ENCODE results near the gene STXBP3.

Gene STXBP3

DNA sequence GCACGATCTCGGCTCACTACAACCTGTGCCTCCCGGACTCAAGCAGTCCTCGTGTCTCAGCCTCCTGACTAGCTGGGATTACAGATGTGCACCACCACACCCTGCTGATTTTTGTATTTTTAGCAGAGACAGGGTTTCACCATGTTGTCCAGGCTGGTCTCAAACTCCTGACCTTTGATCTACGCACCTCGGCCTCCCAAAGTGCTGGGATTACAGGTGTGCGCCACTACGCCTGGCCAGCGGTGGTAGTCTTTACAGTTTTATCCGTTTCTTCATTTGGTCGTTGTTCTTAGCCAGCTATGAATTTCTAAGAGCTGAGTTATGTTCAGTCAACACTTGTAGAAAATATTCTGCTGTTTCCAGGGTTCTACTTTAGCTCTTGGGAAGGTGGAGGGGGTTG lies 57.1 kb downstream of the STXBP3 start:
- no peaks in the 10 kb centered on the region for H3K9me3 ChIP-seq (ENCODE audit: control insufficient read depth, low read length)
- no peak overlapping the region for H3K4me3 ChIP-seq (ENCODE audit: extremely low read depth, insufficient read depth, low read length, poor library complexity, severe bottlenecking)
- H3K4me1 ChIP-seq (ENCODE audit: control insufficient read depth, insufficient read depth, low read length, poor library complexity, severe bottlenecking), result no peaks in the 10 kb centered on the region
- no peak overlapping the region for H3K27ac ChIP-seq (ENCODE audit: low read depth, low read length, severe bottlenecking)
- 96 to 99% methylated on average over 11 of the region's 11 CpGs for WGBS, 2 experiments (ENCODE audit: insufficient coverage in 2 of 2)
- peaks cover 57% of the 10 kb centered on the region for H3K36me3 ChIP-seq (ENCODE audit: control insufficient read depth, insufficient read depth, low read length)

DNA sequence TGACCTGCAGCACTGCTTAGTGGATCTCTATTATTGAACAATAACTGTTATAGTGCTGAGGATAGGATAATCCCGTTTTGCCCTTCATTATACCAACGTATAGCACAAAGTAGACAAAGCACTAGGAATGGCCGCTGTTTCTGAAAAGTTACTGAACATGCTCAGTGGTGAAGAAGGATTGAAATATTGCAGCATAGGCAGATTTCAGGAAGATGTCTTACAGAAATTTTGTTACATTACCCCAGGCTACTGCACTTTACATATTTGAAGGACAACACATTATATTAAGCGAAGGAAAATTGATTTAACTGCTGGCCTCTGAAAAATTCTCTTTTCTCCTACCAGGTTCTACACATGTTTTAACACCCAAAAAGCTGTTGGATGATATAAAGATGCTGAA lies 62.0 kb downstream of the STXBP3 start:
- Histone ChIP-seq H3K27ac (ENCODE audit: low read depth, low read length, severe bottlenecking) (no peak overlapping the region), H3K36me3 (ENCODE audit: control insufficient read depth, insufficient read depth, low read length) (peaks cover 51% of the 10 kb centered on the region), H3K4me1 (ENCODE audit: control insufficient read depth, insufficient read depth, low read length, poor library complexity, severe bottlenecking) (no peaks in the 10 kb centered on the region), H3K4me3 (ENCODE audit: extremely low read depth, insufficient read depth, low read length, poor library complexity, severe bottlenecking) (no peak overlapping the region), H3K9me3 (ENCODE audit: control insufficient read depth, low read length) (no peaks in the 10 kb centered on the region)
- no CpG with 5 or more reads among the region's 4 CpGs for WGBS, 2 experiments (ENCODE audit: insufficient coverage in 2 of 2)

DNA sequence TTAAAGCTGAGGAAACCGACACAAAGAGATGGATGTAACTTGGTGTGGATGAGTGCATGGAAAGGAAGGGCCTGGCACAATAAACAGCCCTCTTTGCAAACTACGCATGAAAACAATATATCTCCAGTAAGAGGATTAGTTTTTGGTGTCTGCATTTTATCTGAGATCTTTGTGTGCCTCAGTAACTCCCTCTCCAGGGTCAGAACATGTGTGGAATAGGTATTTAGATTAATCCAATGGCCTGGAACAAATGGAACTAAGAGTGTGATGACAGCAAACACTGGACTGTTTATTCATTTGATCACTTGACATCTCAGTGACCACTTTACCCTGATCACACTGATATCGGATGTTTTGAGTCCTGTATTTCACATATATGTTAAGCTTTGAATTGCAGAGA lies 65.1 kb downstream of the STXBP3 start:
- no peak overlapping the region for H3K4me3 ChIP-seq (ENCODE audit: extremely low read depth, insufficient read depth, low read length, poor library complexity, severe bottlenecking)
- H3K9me3 ChIP-seq (ENCODE audit: control insufficient read depth, low read length), result no peaks in the 10 kb centered on the region
- 100% methylated on average over 1 of the region's 3 CpGs; no CpG with 5 or more reads in 1 of the 2 experiments for WGBS, 2 experiments (ENCODE audit: insufficient coverage in 2 of 2)
- no peak overlapping the region for H3K27ac ChIP-seq (ENCODE audit: low read depth, low read length, severe bottlenecking)
- H3K4me1 ChIP-seq (ENCODE audit: control insufficient read depth, insufficient read depth, low read length, poor library complexity, severe bottlenecking), result peaks cover 8% of the 10 kb centered on the region
- H3K36me3 ChIP-seq (ENCODE audit: control insufficient read depth, insufficient read depth, low read length), result peaks cover 27% of the 10 kb centered on the region

DNA sequence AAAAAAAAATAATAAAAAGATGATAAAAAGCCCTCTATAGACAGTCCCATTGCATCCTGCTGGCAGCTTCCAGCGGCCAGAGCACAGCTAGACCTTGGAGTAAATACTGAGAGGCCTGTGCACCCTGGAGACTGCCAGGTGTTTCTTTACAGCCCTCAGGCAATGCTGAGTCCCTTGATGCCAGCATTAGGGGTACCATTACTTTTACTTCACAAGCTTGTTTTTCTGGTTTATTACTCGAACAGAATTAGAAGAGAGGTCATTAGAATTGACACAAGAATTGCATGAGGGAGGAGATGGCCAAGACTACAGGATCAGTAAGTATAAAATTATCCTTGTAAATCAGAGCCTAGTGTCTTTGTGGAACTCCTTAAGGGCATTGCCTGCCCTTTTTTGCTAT lies 66.9 kb downstream of the STXBP3 start:
- H3K4me3 ChIP-seq (ENCODE audit: extremely low read depth, insufficient read depth, low read length, poor library complexity, severe bottlenecking), result no peak overlapping the region
- peaks cover 17% of the 10 kb centered on the region for H3K36me3 ChIP-seq (ENCODE audit: control insufficient read depth, insufficient read depth, low read length)
- 89 to 92% methylated on average over 1 to 2 of the region's 2 CpGs for WGBS, 2 experiments (ENCODE audit: insufficient coverage in 2 of 2)
- H3K27ac ChIP-seq (ENCODE audit: low read depth, low read length, severe bottlenecking), result no peak overlapping the region
- H3K9me3 ChIP-seq (ENCODE audit: control insufficient read depth, low read length), result no peaks in the 10 kb centered on the region
- H3K4me1 ChIP-seq (ENCODE audit: control insufficient read depth, insufficient read depth, low read length, poor library complexity, severe bottlenecking), result peaks cover 11% of the 10 kb centered on the region

DNA sequence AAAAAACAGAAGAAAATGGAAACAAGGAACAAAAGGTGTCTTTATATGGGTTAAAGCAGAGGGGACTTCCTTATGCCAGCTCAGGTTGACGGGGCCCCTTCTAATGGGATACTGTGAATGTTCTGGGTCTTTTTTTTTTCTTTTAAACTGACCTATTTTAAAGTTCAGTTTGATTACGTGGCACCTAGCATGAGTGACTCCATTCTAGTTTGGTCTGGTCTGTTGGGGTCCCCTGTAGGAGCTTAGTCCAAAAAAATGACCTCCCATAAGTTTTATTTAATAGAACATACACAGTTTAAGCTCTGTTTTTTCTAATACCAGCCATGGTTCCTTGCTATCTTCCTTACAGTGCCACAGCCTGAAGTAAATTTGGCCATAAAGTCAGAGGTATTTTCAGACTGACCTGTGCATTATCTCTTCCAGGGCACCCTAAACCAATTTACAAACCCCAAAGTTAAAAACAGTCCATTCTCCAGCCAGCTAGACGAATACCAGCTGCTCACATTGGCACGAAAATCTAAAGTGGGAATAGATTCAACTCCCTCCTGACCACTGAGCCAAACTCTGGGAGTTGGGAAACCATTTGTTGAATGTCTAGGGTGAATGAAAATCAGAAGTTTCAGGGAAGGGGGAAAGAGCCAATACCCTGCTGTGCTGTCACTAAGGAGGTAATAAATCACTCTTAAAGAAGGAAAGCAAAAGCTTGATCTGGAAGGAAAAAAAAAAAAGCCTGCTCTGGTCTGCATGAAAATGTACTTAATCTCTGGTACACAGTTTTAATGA lies 68.1 kb downstream of the STXBP3 start:
- H3K9me3 ChIP-seq (ENCODE audit: control insufficient read depth, low read length), result no peaks in the 10 kb centered on the region
- peaks cover 15% of the 10 kb centered on the region for H3K36me3 ChIP-seq (ENCODE audit: control insufficient read depth, insufficient read depth, low read length)
- peaks cover 11% of the 10 kb centered on the region for H3K4me1 ChIP-seq (ENCODE audit: control insufficient read depth, insufficient read depth, low read length, poor library complexity, severe bottlenecking)
- H3K4me3 ChIP-seq (ENCODE audit: extremely low read depth, insufficient read depth, low read length, poor library complexity, severe bottlenecking), result no peak overlapping the region
- peak overlapping the region; percentile 99 for H3K27ac ChIP-seq (ENCODE audit: low read depth, low read length, severe bottlenecking)
- WGBS, 2 experiments (ENCODE audit: insufficient coverage in 2 of 2), result 83 to 89% methylated on average over 1 to 2 of the region's 4 CpGs

DNA sequence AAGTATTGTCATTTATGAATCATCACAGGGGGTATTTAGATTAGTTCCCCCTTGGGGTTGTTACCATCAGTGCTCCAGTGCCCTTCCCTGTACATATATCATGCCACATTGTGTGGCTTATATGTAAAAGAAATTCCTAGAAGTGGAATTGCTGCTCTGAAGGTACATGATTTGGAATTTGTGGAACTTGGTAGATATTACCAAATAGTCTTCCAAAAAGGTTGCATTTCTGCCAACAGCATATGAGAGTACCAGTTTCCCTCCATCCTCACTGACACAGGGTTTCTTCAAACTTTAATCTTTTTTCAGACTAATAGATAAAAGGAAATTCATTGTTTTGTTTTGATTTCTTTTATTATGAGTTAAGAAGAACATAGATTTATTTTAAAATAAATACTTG lies 69.1 kb downstream of the STXBP3 start:
- Histone ChIP-seq H3K36me3 (ENCODE audit: control insufficient read depth, insufficient read depth, low read length) (peaks cover 9% of the 10 kb centered on the region), H3K9me3 (ENCODE audit: control insufficient read depth, low read length) (no peaks in the 10 kb centered on the region), H3K4me3 (ENCODE audit: extremely low read depth, insufficient read depth, low read length, poor library complexity, severe bottlenecking) (no peak overlapping the region), H3K4me1 (ENCODE audit: control insufficient read depth, insufficient read depth, low read length, poor library complexity, severe bottlenecking) (peaks cover 11% of the 10 kb centered on the region), H3K27ac (ENCODE audit: low read depth, low read length, severe bottlenecking) (peak overlapping the region; percentile 99)

DNA sequence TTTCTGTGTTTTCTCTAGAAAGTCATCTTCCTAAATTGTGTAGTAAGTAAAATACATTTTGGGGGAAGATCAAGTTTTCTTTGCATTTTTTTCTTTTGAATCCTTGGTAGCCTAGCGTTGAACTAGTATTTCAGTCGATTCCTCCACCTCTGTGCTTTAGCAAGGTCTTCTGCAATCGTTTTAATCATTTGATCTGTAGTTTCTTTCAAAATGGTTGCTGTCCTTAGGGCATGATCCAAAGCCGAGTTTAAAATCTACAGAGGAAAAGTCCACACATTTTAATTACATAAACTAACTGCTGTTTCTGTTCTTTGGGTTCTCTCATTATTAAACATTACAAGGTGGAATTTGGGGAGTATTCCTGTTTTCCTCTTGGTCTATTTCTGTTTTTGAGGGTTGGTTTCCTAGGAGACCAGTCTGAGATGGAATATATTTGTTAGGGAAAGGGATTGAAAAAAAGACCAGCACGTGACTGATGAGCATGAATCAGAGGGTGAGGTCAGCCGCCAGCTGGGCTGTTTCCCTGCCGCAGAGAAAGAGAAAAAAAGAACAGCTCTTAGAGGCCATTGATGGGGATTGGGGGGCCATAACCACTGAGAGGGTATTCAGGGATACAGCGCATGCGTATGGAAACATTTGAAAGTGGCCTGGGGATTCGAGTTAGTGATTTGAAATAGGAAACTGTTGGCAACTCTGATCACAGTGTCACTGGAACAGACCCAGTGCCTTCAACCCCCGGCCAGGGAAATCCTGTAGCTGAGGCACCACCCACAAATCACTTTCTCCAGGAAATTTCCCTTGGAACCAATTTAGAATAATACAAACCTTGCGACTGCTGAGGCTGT lies 69.8 kb downstream of the STXBP3 start:
- Histone ChIP-seq H3K4me3 (ENCODE audit: extremely low read depth, insufficient read depth, low read length, poor library complexity, severe bottlenecking) (no peak overlapping the region), H3K4me1 (ENCODE audit: control insufficient read depth, insufficient read depth, low read length, poor library complexity, severe bottlenecking) (peaks cover 11% of the 10 kb centered on the region), H3K27ac (ENCODE audit: low read depth, low read length, severe bottlenecking) (peak overlapping the region; percentile 99), H3K9me3 (ENCODE audit: control insufficient read depth, low read length) (no peaks in the 10 kb centered on the region), H3K36me3 (ENCODE audit: control insufficient read depth, insufficient read depth, low read length) (peaks cover 9% of the 10 kb centered on the region)
- 40 to 45% methylated on average over 10 to 11 of the region's 12 CpGs for WGBS, 2 experiments (ENCODE audit: insufficient coverage in 2 of 2)

DNA sequence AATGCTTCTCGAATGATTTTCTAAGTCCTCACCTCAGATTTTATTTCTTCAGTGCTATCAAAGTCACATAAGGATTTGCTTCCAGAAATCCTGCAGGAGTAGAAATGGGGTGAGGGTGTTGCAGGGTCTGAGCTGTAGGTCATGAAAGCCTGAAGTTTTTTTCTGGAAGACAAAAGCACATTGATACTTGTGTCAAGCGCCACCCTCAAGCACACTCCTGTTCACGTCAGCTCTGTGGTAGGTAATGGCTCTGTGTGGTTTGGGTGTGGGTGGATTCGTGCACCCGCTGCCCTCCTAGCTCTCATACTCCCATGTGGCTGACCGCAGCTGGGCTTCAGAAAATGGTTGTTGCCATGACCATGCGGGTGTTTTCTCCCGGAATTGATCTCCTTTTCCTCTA lies 70.5 kb downstream of the STXBP3 start:
- WGBS, 2 experiments (ENCODE audit: insufficient coverage in 2 of 2), result 77 to 100% methylated on average over 3 to 4 of the region's 8 CpGs
- no peak overlapping the region for H3K4me3 ChIP-seq (ENCODE audit: extremely low read depth, insufficient read depth, low read length, poor library complexity, severe bottlenecking)
- no peaks in the 10 kb centered on the region for H3K9me3 ChIP-seq (ENCODE audit: control insufficient read depth, low read length)
- H3K27ac ChIP-seq (ENCODE audit: low read depth, low read length, severe bottlenecking), result peak overlapping the region; percentile 99
- H3K4me1 ChIP-seq (ENCODE audit: control insufficient read depth, insufficient read depth, low read length, poor library complexity, severe bottlenecking), result peaks cover 11% of the 10 kb centered on the region
- peaks cover 3% of the 10 kb centered on the region for H3K36me3 ChIP-seq (ENCODE audit: control insufficient read depth, insufficient read depth, low read length)

DNA sequence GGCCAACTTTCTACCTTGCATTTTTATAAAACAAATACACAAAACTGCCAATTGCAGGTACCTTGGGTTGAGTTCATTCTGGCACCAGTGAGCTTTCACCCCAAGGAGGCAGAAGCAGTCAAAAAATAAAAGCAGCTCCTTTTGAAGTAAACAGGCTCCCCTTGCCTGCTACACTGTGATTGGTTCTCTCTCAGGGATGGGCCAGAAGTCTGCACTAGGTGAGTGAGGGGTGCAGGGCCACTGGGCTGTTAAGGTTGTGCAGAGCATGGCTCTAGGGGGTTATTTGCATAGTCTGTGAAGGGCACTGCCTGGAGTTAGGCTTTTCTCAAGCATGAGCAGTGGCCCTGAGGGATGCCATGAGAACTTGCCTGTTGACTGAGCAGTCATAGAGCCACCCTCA lies 71.3 kb downstream of the STXBP3 start:
- Histone ChIP-seq H3K36me3 (ENCODE audit: control insufficient read depth, insufficient read depth, low read length) (no peaks in the 10 kb centered on the region), H3K27ac (ENCODE audit: low read depth, low read length, severe bottlenecking) (no peak overlapping the region), H3K4me3 (ENCODE audit: extremely low read depth, insufficient read depth, low read length, poor library complexity, severe bottlenecking) (no peak overlapping the region), H3K4me1 (ENCODE audit: control insufficient read depth, insufficient read depth, low read length, poor library complexity, severe bottlenecking) (peaks cover 11% of the 10 kb centered on the region), H3K9me3 (ENCODE audit: control insufficient read depth, low read length) (no peaks in the 10 kb centered on the region)

DNA sequence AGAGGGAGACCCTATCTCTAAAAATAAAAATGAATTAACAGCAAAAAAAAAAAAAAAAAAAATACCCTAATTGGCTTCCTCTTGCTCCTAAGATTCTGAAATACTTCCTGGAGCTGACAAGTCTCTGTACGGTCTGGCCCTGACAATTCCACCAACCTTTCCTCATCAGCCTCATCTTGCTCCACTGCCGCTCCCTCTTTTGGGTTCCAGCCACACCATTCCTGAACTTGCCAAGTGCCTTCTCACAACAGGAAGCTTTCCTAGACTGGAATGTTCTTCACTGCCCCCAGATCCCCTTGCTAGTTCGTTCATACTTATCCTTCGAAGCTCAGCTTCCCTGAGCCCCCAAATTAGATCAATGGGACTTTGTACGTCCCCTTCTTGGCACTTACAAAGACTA lies 73.4 kb downstream of the STXBP3 start:
- H3K4me1 ChIP-seq (ENCODE audit: control insufficient read depth, insufficient read depth, low read length, poor library complexity, severe bottlenecking), result peaks cover 11% of the 10 kb centered on the region
- WGBS, 2 experiments (ENCODE audit: insufficient coverage in 2 of 2), result 95 to 100% methylated on average over 2 to 5 of the region's 5 CpGs
- no peak overlapping the region for H3K4me3 ChIP-seq (ENCODE audit: extremely low read depth, insufficient read depth, low read length, poor library complexity, severe bottlenecking)
- no peaks in the 10 kb centered on the region for H3K9me3 ChIP-seq (ENCODE audit: control insufficient read depth, low read length)
- H3K36me3 ChIP-seq (ENCODE audit: control insufficient read depth, insufficient read depth, low read length), result no peaks in the 10 kb centered on the region
- H3K27ac ChIP-seq (ENCODE audit: low read depth, low read length, severe bottlenecking), result no peak overlapping the region

DNA sequence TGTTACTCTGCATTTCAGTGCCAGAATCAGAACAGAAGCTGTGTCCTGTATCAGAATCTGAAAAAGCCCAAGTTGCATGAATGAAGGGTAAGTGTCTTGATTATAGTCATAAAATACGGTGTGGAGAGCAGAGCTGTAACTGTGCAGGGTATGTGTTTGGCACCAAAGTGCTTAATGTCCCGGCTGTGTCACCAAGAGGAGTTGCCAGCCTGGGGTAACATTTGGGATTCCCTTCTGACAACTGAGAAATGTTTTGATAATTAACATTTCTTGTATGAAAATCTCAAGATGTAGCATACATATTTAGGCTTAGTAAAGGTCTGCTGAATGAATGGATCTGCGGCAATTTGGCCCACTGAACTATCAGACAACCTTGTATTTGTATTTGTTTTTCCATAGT lies 77.2 kb downstream of the STXBP3 start:
- Histone ChIP-seq H3K4me3 (ENCODE audit: extremely low read depth, insufficient read depth, low read length, poor library complexity, severe bottlenecking) (no peak overlapping the region), H3K36me3 (ENCODE audit: control insufficient read depth, insufficient read depth, low read length) (no peaks in the 10 kb centered on the region), H3K4me1 (ENCODE audit: control insufficient read depth, insufficient read depth, low read length, poor library complexity, severe bottlenecking) (no peaks in the 10 kb centered on the region), H3K9me3 (ENCODE audit: control insufficient read depth, low read length) (no peaks in the 10 kb centered on the region), H3K27ac (ENCODE audit: low read depth, low read length, severe bottlenecking) (no peak overlapping the region)
- WGBS, 2 experiments (ENCODE audit: insufficient coverage in 2 of 2), result 33 to 73% methylated on average over 2 of the region's 3 CpGs
